MCF 10A (cell line): ENCODE data around the gene SFXN1. TPM values are rescaled to one million over a fixed set of nuclear protein-coding genes. Genes with fewer than 3 reads are reported as not detected.
A peak's percentile ranks its signal among the peaks of the same experiment; 100 is the strongest.

Experiments used
- BruUV-seq: library from RNA; stranded (reverse); fragments of 400-500 nt; replicated peaks from 2 replicates; lab custom pipeline; 2021; lab: Mats Ljungman, UMichigan
- CTCF ChIA-PET: fragments of 300-600 bp; sonication (Branson Sonifier 250); formaldehyde crosslinking; extraction: SDS; loops from one replicate; lab custom pipeline; 2021; ENCODE audit warnings: antibody characterized with exemption, inconsistent platforms; lab: Yijun Ruan, JAX
- POLR2A ChIA-PET: fragments of 300-600, 350-650 bp; sonication (Branson Sonifier 250); formaldehyde crosslinking; extraction: SDS; loops from one replicate; lab custom pipeline; 2020; ENCODE audit warnings: antibody characterized with exemption, inconsistent platforms; lab: Yijun Ruan, JAX
- DNase-seq: peaks from one replicate; pipeline ENCODE4 v3.0.0-alpha.2; 2018; ENCODE audit not compliant: unreplicated experiment
- H3K27ac Mint-ChIP-seq: one replicate; pipeline ENCODE4 v1.8.0; 2022; ENCODE audit warnings: mild to moderate bottlenecking, low read depth, mixed read lengths; ENCODE audit not compliant: unreplicated experiment
- H3K27me3 Mint-ChIP-seq: one replicate; pipeline ENCODE4 v1.8.0; 2022; ENCODE audit warnings: mixed read lengths; ENCODE audit not compliant: insufficient read depth, unreplicated experiment
- H3K36me3 Mint-ChIP-seq: one replicate; pipeline ENCODE4 v1.8.0; 2022; ENCODE audit warnings: mild to moderate bottlenecking, moderate library complexity, mixed read lengths; ENCODE audit not compliant: insufficient read depth, unreplicated experiment
- H3K4me1 Mint-ChIP-seq: one replicate; pipeline ENCODE4 v1.8.0; 2022; ENCODE audit warnings: mixed read lengths; ENCODE audit not compliant: insufficient read depth, unreplicated experiment
- H3K4me3 Mint-ChIP-seq: one replicate; pipeline ENCODE4 v1.8.0; 2022; ENCODE audit warnings: mild to moderate bottlenecking, moderate library complexity, mixed read lengths; ENCODE audit not compliant: unreplicated experiment
- H3K9me3 Mint-ChIP-seq: one replicate; pipeline ENCODE4 v1.8.0; 2022; ENCODE audit warnings: mixed read lengths; ENCODE audit not compliant: unreplicated experiment
- CTCF ChIP-seq: fragments of 200-600 bp; IDR thresholded peaks from one replicate; pipeline ENCODE4 v1.8.0; 2022; ENCODE audit warnings: antibody characterized with exemption, mild to moderate bottlenecking; ENCODE audit not compliant: unreplicated experiment
- intact Hi-C: fragments of 100-400 bp; cut with micrococcal nuclease; formaldehyde crosslinking; loops from 2 replicates; pipeline ENCODE4 v1.14.1; 2022
- total RNA-seq: library from RNA; stranded (reverse); gene quantifications from 2 replicates; pipeline ENCODE4 v1.2.3, GENCODE V29; 2022

SFXN1 gene
- total RNA-seq, 1 experiment from 2014 or later, result 91.8 TPM

- intact Hi-C loops, result no loop called here
- BruUV-seq, result no TSS peak
- no peaks in the 10 kb centered on the region for H3K4me1 Mint-ChIP-seq
- CTCF ChIA-PET, result interaction anchor here (0.7 to 1.2 kb wide), 2 partner anchors 33 to 63 kb away, joined by 3 read pairs; no protein-coding TSS in a partner anchor
- no peak for DNase-seq
- H3K27me3 Mint-ChIP-seq, result peaks cover 71% of the 10 kb centered on the region
- H3K36me3 Mint-ChIP-seq, result no peaks in the 10 kb centered on the region
- H3K4me3 Mint-ChIP-seq, result no peak overlapping the region
- POLR2A ChIA-PET, result no interaction called here
- no peak for TF ChIP-seq CTCF
- no peak overlapping the region for H3K27ac Mint-ChIP-seq
- H3K9me3 Mint-ChIP-seq, result no peaks in the 10 kb centered on the region
Measured at GRCh38 chr5:175566697-175567096, 88.3 kb downstream of the SFXN1 start.

GRCh38 chr5:175567954-175568353, 89.6 kb downstream of the SFXN1 start:
- BruUV-seq, result no TSS peak
- CTCF ChIA-PET, result interaction anchor here (0.7 to 1.2 kb wide), 2 partner anchors 34 to 301 kb away, joined by 3 to 4 read pairs; no protein-coding TSS in a partner anchor
- Mint-ChIP-seq H3K9me3 (no peaks in the 10 kb centered on the region), H3K4me1 (peaks cover 2% of the 10 kb centered on the region), H3K27me3 (peaks cover 58% of the 10 kb centered on the region), H3K36me3 (no peaks in the 10 kb centered on the region), H3K4me3 (no peak overlapping the region), H3K27ac (no peak overlapping the region)
- peak; percentile 21 for TF ChIP-seq CTCF
- POLR2A ChIA-PET, result no interaction called here
- no peak for DNase-seq
- intact Hi-C loops, result loop anchor here (1.0 kb wide), 1 partner anchor 617 kb away; no protein-coding TSS in a partner anchor

DNA sequence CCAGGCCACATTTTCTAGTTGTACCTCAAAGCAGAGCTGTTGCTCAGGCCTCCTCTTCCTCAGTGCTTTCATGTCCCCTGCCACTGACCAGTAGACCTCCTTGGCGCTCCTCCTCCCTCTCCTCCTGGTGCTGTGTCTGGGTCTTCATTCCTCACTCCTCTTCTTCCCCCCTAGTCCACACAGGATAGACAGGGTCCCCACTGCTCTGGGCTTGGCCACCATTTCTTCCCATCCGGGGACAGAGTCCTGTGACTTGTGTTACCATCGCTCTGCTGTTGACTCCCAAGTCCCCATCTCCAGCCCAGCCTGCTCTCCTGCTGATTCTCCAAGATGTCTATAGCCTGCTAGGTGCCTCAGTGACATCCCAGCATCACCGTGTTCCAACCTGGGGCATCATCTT, 91.3 kb downstream of the SFXN1 start:
- CTCF ChIA-PET, result interaction anchor here (0.7 to 1.3 kb wide), 2 partner anchors 13 to 35 kb away, joined by 3 read pairs; no protein-coding TSS in a partner anchor
- POLR2A ChIA-PET, result no interaction called here

DNA sequence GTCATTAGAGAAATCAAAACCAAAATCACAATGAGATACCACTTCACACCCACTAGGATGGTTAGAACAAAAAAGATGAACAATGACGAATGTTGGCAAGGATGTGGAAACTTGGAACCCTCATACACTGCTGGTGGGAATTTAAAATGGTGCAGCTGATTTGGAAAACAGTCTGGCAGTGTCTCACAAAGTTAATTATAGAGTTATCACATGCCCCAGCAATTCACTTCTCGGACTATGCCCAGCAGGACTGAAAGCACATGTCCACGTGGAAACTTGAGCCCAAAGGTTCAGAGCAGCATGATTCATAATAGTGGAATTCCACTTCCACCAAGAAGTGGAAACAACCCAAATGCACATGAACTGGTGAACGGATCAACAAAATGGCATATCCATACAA, 94.5 kb downstream of the SFXN1 start:
- intact Hi-C loops, result no loop called here
- CTCF ChIA-PET, result no interaction called here
- POLR2A ChIA-PET, result no interaction called here
- H3K4me3 Mint-ChIP-seq, result no peak overlapping the region
- peaks cover 5% of the 10 kb centered on the region for H3K9me3 Mint-ChIP-seq
- peaks cover 7% of the 10 kb centered on the region for H3K4me1 Mint-ChIP-seq
- peaks cover 17% of the 10 kb centered on the region for H3K27me3 Mint-ChIP-seq
- DNase-seq, result peak; percentile 31
- no peaks in the 10 kb centered on the region for H3K36me3 Mint-ChIP-seq
- H3K27ac Mint-ChIP-seq, result no peak overlapping the region
- BruUV-seq, result no TSS peak
- TF ChIP-seq CTCF, result no peak

More for the DNA sequence above, 91.3 kb downstream of the SFXN1 start:
- Mint-ChIP-seq H3K27ac (no peak overlapping the region), H3K4me1 (peaks cover 7% of the 10 kb centered on the region), H3K9me3 (peaks cover 5% of the 10 kb centered on the region), H3K4me3 (no peak overlapping the region), H3K27me3 (peaks cover 48% of the 10 kb centered on the region), H3K36me3 (no peaks in the 10 kb centered on the region)
- no TSS peak for BruUV-seq
- intact Hi-C loops, result no loop called here
- DNase-seq, result no peak
- no peak for TF ChIP-seq CTCF
